GM23248 (cell line): Measurements from ENCODE around the gene CAVIN2. TPM values are rescaled to one million over a fixed set of nuclear protein-coding genes. Genes with fewer than 3 reads are reported as not detected.

ENCODE experiments used
- DNase-seq: peaks from one replicate; pipeline ENCODE4 v3.0.0-alpha.2; 2015
- H2AFZ ChIP-seq: fragments of 200-600 bp; sonication (generic); 2 replicates; pipeline ENCODE4 v1.6.1; 2016; ENCODE audit warnings: antibody characterized with exemption
- H3F3A ChIP-seq: fragments of 200-600 bp; sonication (generic); 2 replicates; pipeline ENCODE4 v1.6.1; 2016; ENCODE audit warnings: mild to moderate bottlenecking, antibody characterized with exemption, mixed run types; ENCODE audit not compliant: insufficient read depth
- H3K27ac ChIP-seq: fragments of 200-600 bp; sonication (generic); 2 replicates; pipeline ENCODE4 v1.5.1; 2016; ENCODE audit warnings: mild to moderate bottlenecking
- H3K27me3 ChIP-seq: fragments of 200-600 bp; sonication (generic); replicated peaks from 2 replicates; pipeline ENCODE4 v1.6.1; 2016; ENCODE audit warnings: mild to moderate bottlenecking; ENCODE audit not compliant: insufficient read depth
- H3K36me3 ChIP-seq: fragments of 200-600 bp; sonication (generic); 2 replicates; pipeline ENCODE4 v1.6.1; 2016; ENCODE audit warnings: low read depth, mild to moderate bottlenecking
- H3K4me1 ChIP-seq: fragments of 200-600 bp; sonication (generic); 2 replicates; pipeline ENCODE4 v1.6.1; 2016; ENCODE audit warnings: mild to moderate bottlenecking; ENCODE audit not compliant: insufficient read depth
- H3K4me2 ChIP-seq: fragments of 200-600 bp; sonication (generic); one replicate; pipeline ENCODE4 v1.6.1; 2016; ENCODE audit warnings: mild to moderate bottlenecking; ENCODE audit not compliant: unreplicated experiment
- H3K4me3 ChIP-seq: fragments of 200-600 bp; sonication (generic); 2 replicates; pipeline ENCODE4 v1.5.1; 2016; ENCODE audit warnings: mild to moderate bottlenecking
- H3K79me2 ChIP-seq: fragments of 200-600 bp; sonication (generic); 2 replicates; pipeline ENCODE4 v1.6.1; 2016; ENCODE audit warnings: mild to moderate bottlenecking; ENCODE audit not compliant: insufficient read depth
- H3K9ac ChIP-seq: fragments of 200-600 bp; sonication (generic); 2 replicates; pipeline ENCODE4 v1.6.1; 2016; ENCODE audit warnings: mild to moderate bottlenecking
- H3K9me2 ChIP-seq: fragments of 200-600 bp; sonication (generic); 2 replicates; pipeline ENCODE4 v1.6.1; 2016; ENCODE audit warnings: mixed run types, mild to moderate bottlenecking, moderate library complexity; ENCODE audit not compliant: insufficient read depth
- H3K9me3 ChIP-seq: fragments of 200-600 bp; sonication (generic); one replicate; pipeline ENCODE4 v1.6.1; 2017; ENCODE audit warnings: low read depth
- H4K20me1 ChIP-seq: fragments of 200-600 bp; sonication (generic); 2 replicates; pipeline ENCODE4 v1.6.0; 2016; ENCODE audit not compliant: insufficient read depth
- EZH2 ChIP-seq: fragments of 200-600 bp; sonication (generic); IDR thresholded peaks from 2 replicates; pipeline ENCODE4 v1.6.1; 2018; ENCODE audit warnings: antibody characterized with exemption, mild to moderate bottlenecking; ENCODE audit not compliant: insufficient read depth, poor library complexity, severe bottlenecking
- EZH2phosphoT487 ChIP-seq: fragments of 200-600 bp; sonication (generic); IDR thresholded peaks from 2 replicates; pipeline ENCODE4 v1.6.1; 2018; ENCODE audit warnings: antibody characterized with exemption, moderate library complexity, mild to moderate bottlenecking, low read depth; ENCODE audit not compliant: insufficient read depth
- WGBS, 2 experiments: methylation state at CpG; one replicate each; pipeline ENCODE4 v1.1.6; 2015 to 2017; ENCODE audit warnings: low lambda C conversion rate in 2 of 2, low coverage in 1 of 2; ENCODE audit errors: missing lambda C conversion rate in 2 of 2; 5-methylcytosine and 5-hydroxymethylcytosine counted together
- in situ Hi-C: fragments of 300-500 bp; cut with MboI; formaldehyde crosslinking; loops from 2 replicates; pipeline ENCODE4 v1.15.0; 2020
- polyA plus RNA-seq: library from polyadenylated mRNA; unstranded; fragments of >200 nt; fragmentation: Nextera tagmentation; extraction: Ambion mirVana; gene quantifications from 2 replicates; pipeline ENCODE4 v1.2.1, GENCODE V29; 2016
- total RNA-seq: library from RNA; depleted of rRNA; stranded (reverse); fragments of >200 nt; shearing (Covaris generic); gene quantifications from 2 replicates; pipeline ENCODE4 v1.2.3, GENCODE V29; 2014

The CAVIN2 gene
- total and polyA plus RNA-seq, 2 experiments from 2014 or later, result 3.1 to 5.2 TPM

DNA sequence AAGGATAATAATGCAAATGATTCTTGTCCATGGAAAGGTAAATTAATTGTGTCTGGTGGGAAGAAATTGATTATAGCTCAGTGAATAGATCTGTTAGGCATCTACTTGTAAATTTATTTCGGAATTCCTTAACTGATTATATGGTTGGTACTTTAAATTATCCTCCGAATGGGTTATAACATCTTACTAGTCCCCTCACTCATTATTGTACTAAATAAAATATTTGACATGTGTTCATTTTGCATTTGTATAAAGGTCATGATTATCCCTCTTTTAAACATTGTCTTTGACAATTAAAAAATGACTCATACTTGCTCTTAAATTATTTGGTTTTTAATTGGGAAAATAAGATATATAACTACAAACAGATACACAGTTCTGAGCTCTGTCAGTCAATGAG lies 47.4 kb downstream of the CAVIN2 start:
- H3K4me3 ChIP-seq, result no peak overlapping the region
- H3K9ac ChIP-seq, result no peak overlapping the region
- in situ Hi-C loops, result no loop called here
- H3K4me1 ChIP-seq, result no peaks in the 10 kb centered on the region
- no peaks in the 10 kb centered on the region for H3K36me3 ChIP-seq
- no peak for DNase-seq
- H3K27me3 ChIP-seq, result no peaks in the 10 kb centered on the region
- H3F3A ChIP-seq, result no peaks in the 10 kb centered on the region
- H3K4me2 ChIP-seq, result no peak overlapping the region
- H4K20me1 ChIP-seq, result no peaks in the 10 kb centered on the region
- H3K27ac ChIP-seq, result no peak overlapping the region
- H3K9me3 ChIP-seq, result no peaks in the 10 kb centered on the region
- 86 to 93% methylated on average over 2 of the region's 2 CpGs for WGBS, 2 experiments
- no peaks in the 10 kb centered on the region for H3K79me2 ChIP-seq
- no peak overlapping the region for H2AFZ ChIP-seq
- H3K9me2 ChIP-seq, result no peaks in the 10 kb centered on the region
- no peak for TF ChIP-seq EZH2phosphoT487

DNA sequence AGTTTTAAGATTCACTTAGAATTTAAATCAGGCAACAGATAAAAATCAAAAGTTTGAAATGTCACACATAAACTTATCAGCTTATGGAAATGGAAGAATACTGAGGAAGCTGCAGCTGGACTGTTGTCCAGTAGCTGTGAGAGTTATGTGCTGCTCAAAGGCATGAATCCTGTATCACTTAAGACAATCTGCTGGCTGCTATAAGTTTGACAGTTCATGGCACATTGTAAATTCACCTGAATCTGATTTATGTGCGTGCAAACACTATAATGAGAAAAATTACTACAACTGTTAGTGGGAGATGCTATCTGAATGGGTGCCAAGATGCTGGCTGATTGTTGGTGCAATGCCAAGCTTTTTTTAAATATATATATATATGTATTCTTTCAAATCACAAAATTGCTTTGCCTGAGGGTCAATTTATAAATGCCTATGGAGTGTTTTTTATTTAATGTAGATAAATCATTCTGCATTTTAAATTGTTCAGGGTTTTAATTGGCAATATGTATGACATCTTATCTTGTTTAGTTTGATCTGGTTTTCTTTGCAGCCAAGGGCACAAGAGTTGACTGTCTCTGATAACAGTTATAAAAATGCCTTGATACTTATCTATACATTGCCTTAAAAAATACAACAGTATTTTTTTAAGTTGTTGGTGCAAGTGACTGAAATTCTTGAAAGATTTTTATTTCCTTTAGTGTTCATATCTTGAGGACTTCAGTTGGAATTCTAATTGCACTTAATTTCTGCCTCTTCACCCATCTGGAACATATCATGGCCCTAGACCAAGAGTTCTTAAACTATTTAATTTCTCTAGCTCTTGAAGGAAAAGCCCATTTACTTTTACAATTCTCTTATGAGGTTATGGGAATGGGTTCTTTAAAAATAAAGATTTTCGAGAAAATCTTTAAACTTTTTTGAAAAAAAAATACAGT lies 48.7 kb downstream of the CAVIN2 start:
- Histone ChIP-seq H4K20me1 (no peaks in the 10 kb centered on the region), H3K36me3 (no peaks in the 10 kb centered on the region), H3K9me3 (no peaks in the 10 kb centered on the region), H3K79me2 (no peaks in the 10 kb centered on the region), H3K9ac (no peak overlapping the region), H3K9me2 (no peaks in the 10 kb centered on the region), H2AFZ (no peak overlapping the region), H3K27ac (no peak overlapping the region), H3K27me3 (no peaks in the 10 kb centered on the region), H3K4me2 (no peak overlapping the region), H3F3A (no peaks in the 10 kb centered on the region), H3K4me1 (no peaks in the 10 kb centered on the region), H3K4me3 (no peak overlapping the region)
- in situ Hi-C loops, result no loop called here
- no peak for DNase-seq
- 32 to 44% methylated on average over 2 of the region's 2 CpGs for WGBS, 2 experiments
- TF ChIP-seq EZH2 (no peak), EZH2phosphoT487 (no peak)

DNA sequence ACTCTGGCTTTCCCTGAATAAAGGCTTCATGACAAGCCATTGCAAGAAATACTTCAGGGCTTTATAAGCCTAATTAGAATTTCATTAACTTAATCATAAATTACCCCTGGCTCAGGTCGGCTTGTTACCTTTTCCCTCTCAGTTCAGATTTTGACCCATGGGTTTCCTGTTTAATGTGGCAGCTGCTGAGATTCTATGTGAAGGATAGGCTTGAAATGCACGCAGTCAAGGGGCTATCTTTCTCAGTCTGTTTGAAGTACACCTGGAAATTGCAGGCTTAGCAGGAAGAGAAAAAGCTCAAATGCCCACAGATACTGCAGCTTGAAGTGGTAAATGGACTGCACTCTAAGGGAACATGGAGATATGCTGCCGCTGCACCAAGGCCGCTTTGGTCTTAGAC lies 49.4 kb downstream of the CAVIN2 start:
- Histone ChIP-seq H3K4me2 (no peak overlapping the region), H2AFZ (no peak overlapping the region), H3K27me3 (no peaks in the 10 kb centered on the region), H3K4me1 (no peaks in the 10 kb centered on the region), H3K36me3 (no peaks in the 10 kb centered on the region), H4K20me1 (no peaks in the 10 kb centered on the region), H3K27ac (no peak overlapping the region), H3K9ac (no peak overlapping the region), H3K9me2 (no peaks in the 10 kb centered on the region), H3F3A (no peaks in the 10 kb centered on the region), H3K4me3 (no peak overlapping the region), H3K79me2 (no peaks in the 10 kb centered on the region), H3K9me3 (no peaks in the 10 kb centered on the region)
- in situ Hi-C loops, result no loop called here
- no peak for DNase-seq
- no peak for TF ChIP-seq EZH2
- TF ChIP-seq EZH2phosphoT487, result no peak
- WGBS, 2 experiments, result 73 to 77% methylated on average over 4 of the region's 4 CpGs

DNA sequence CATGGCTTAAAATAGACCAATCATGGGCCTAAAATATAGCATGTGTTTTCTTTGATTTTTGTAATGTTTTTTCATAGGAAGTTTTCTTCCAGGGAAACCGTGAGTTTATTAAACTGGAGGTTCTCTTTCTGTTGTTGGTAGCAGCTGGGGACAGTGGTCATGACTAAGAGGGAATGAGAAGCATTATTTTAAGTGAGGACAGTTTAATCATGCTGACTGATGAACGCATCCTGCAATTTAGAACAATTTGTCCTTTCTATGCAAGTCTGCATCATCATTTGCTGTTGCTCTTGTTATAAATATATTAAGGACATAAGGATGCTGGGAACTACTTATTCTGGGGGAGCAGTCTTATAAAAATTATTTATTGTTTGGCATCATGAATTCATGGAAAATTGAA lies 51.2 kb downstream of the CAVIN2 start:
- Histone ChIP-seq H3K4me1 (no peaks in the 10 kb centered on the region), H3K4me3 (no peak overlapping the region), H4K20me1 (no peaks in the 10 kb centered on the region), H3K9ac (no peak overlapping the region), H3K4me2 (no peak overlapping the region), H3K9me2 (no peaks in the 10 kb centered on the region), H3K36me3 (no peaks in the 10 kb centered on the region), H2AFZ (no peak overlapping the region), H3F3A (no peaks in the 10 kb centered on the region), H3K27ac (no peak overlapping the region), H3K79me2 (no peaks in the 10 kb centered on the region), H3K9me3 (no peaks in the 10 kb centered on the region), H3K27me3 (no peaks in the 10 kb centered on the region)
- TF ChIP-seq EZH2, result no peak
- TF ChIP-seq EZH2phosphoT487, result no peak
- 63 to 68% methylated on average over 2 of the region's 2 CpGs for WGBS, 2 experiments
- DNase-seq, result no peak
- in situ Hi-C loops, result no loop called here
